Glutamatergic neuron (in vitro differentiated cells): ENCODE results near the gene MIS18A. TPM values are rescaled to one million over a fixed set of nuclear protein-coding genes. Genes with fewer than 3 reads are reported as not detected.

Experiments
- DNase-seq: peaks from one replicate; pipeline ENCODE4 v3.0.0; 2022
- H3K27ac Mint-ChIP-seq: one replicate; pipeline ENCODE4 v1.8.0; 2020; ENCODE audit warnings: mild to moderate bottlenecking, mixed read lengths, inconsistent platforms; ENCODE audit not compliant: unreplicated experiment
- H3K27me3 Mint-ChIP-seq: one replicate; pipeline ENCODE4 v1.8.0; 2020; ENCODE audit warnings: mild to moderate bottlenecking, moderate library complexity, mixed read lengths, inconsistent platforms; ENCODE audit not compliant: unreplicated experiment
- H3K36me3 Mint-ChIP-seq: one replicate; pipeline ENCODE4 v1.8.0; 2020; ENCODE audit warnings: mild to moderate bottlenecking, mixed read lengths, inconsistent platforms; ENCODE audit not compliant: unreplicated experiment
- H3K4me1 Mint-ChIP-seq: one replicate; pipeline ENCODE4 v1.8.0; 2020; ENCODE audit warnings: mild to moderate bottlenecking, low read depth, mixed read lengths, inconsistent platforms; ENCODE audit not compliant: unreplicated experiment
- H3K4me3 Mint-ChIP-seq: one replicate; pipeline ENCODE4 v1.8.0; 2020; ENCODE audit warnings: mild to moderate bottlenecking, mixed read lengths, inconsistent platforms; ENCODE audit not compliant: unreplicated experiment
- H3K9me3 Mint-ChIP-seq: one replicate; pipeline ENCODE4 v1.8.0; 2020; ENCODE audit warnings: mild to moderate bottlenecking, moderate library complexity, mixed read lengths, inconsistent platforms; ENCODE audit not compliant: unreplicated experiment
- total RNA-seq: library from RNA; stranded (reverse); fragmentation: NEBNext Ultra II Directional; extraction: Animal tissue kit (Norgen Biotek cat#: 25700); gene quantifications from one replicate; pipeline ENCODE4 v1.2.1, GENCODE V29; 2021; ENCODE audit not compliant: unreplicated experiment
- TF ChIP-seq, protein P1 (sequence below): fragments of 200-600 bp; sonication (generic); IDR thresholded peaks from one replicate; pipeline ENCODE4 v1.5.0; 2021; ENCODE audit not compliant: partially characterized antibody, unreplicated experiment

Gene MIS18A
- total RNA-seq, 1 donor from 2014 or later: 12.6 TPM

DNA sequence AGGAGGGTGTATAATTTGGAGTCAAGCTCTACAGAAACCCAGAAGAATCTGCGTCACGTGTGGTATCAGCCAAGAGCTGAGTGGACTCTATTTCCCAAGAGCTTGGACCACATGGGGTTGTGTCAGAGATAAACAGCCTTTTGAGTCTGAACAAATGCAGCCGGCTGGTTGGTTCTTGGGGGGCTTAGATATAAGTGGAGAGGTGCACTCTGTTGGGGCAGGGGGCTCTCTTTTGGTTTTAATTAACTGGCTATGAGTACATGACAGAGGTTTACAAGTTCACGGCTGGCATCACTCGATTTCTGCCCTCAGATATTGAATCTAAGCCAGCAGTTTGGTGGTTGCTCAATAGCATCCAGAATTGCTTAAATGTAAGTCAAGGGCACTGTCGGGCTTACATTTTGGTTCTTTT is 19.3 kb upstream of the MIS18A start:
- no peak for DNase-seq
- Mint-ChIP-seq H3K36me3 (no peaks in the 10 kb centered on the region), H3K27ac (no peak overlapping the region), H3K9me3 (peaks cover 3% of the 10 kb centered on the region), H3K4me3 (no peak overlapping the region), H3K27me3 (peaks cover 4% of the 10 kb centered on the region), H3K4me1 (peaks cover 14% of the 10 kb centered on the region)
- TF ChIP-seq, protein P1, sequence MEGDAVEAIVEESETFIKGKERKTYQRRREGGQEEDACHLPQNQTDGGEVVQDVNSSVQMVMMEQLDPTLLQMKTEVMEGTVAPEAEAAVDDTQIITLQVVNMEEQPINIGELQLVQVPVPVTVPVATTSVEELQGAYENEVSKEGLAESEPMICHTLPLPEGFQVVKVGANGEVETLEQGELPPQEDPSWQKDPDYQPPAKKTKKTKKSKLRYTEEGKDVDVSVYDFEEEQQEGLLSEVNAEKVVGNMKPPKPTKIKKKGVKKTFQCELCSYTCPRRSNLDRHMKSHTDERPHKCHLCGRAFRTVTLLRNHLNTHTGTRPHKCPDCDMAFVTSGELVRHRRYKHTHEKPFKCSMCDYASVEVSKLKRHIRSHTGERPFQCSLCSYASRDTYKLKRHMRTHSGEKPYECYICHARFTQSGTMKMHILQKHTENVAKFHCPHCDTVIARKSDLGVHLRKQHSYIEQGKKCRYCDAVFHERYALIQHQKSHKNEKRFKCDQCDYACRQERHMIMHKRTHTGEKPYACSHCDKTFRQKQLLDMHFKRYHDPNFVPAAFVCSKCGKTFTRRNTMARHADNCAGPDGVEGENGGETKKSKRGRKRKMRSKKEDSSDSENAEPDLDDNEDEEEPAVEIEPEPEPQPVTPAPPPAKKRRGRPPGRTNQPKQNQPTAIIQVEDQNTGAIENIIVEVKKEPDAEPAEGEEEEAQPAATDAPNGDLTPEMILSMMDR: no peak

DNA sequence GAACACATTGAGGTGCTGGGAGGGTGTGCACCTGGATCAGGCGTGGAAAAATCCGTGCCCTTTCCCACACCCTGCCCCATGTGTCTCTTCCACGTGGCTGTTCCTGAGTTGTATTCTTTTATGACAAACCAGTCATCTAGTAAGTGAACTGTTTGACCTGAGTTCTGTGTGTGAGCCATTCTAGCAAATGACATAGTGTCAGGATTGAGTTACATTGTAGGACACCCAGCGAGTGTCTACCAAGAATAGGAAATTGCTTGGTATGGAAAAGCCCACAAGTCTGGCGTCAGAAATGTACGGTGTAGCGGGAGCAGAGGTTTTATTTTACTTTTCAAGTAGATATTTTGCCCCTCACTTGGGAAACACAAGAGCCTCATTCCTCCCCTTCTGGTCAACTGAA is 18.6 kb upstream of the MIS18A start:
- peaks cover 4% of the 10 kb centered on the region for H3K27me3 Mint-ChIP-seq
- no peak for DNase-seq
- H3K4me3 Mint-ChIP-seq: no peak overlapping the region
- H3K36me3 Mint-ChIP-seq: no peaks in the 10 kb centered on the region
- peaks cover 3% of the 10 kb centered on the region for H3K9me3 Mint-ChIP-seq
- peaks cover 18% of the 10 kb centered on the region for H3K4me1 Mint-ChIP-seq
- H3K27ac Mint-ChIP-seq: no peak overlapping the region
- TF ChIP-seq, protein P1: no peak

DNA sequence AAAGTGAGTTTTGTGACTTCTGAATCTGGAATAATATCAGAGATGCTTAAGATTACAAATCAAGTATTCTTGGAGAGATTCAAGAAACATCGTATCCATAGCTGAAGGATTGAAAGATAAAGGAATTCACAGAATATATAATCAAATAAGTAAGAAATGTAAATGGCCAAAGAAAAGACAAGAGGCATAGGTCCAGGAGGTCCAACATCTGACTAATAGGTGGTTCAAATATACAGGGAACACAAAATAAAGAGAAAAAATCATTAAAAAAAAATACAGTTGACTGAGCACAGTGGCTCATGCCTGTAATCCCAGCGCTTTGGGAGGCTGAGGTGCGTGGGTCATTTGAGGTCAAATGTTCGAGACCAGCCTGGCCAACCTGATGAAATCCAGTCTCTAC is 6.6 kb upstream of the MIS18A start:
- Mint-ChIP-seq H3K9me3 (no peaks in the 10 kb centered on the region), H3K27me3 (no peaks in the 10 kb centered on the region), H3K36me3 (peaks cover 4% of the 10 kb centered on the region), H3K4me1 (no peaks in the 10 kb centered on the region), H3K4me3 (no peak overlapping the region), H3K27ac (no peak overlapping the region)
- no peak for DNase-seq
- TF ChIP-seq, protein P1: no peak

DNA sequence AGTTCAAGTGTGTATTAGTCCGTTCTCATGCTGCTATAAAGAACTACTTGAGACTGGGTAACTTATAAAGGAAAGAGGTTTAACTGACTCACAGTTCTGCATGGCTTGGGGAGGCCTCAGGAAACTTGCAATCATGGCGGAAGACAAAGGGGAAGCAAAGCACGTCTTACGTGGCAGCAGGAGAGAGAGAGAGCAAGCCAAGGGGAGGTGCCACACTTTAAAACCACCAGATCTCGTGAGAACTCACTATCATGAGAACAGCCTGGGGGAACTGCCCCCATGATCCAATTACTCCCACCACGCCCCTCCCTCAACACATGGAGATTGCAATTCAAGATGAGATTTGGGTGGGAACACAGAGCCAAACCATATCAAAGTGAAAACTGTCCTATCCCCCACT is 4.1 kb upstream of the MIS18A start:
- peaks cover 8% of the 10 kb centered on the region for H3K9me3 Mint-ChIP-seq
- peaks cover 3% of the 10 kb centered on the region for H3K27me3 Mint-ChIP-seq
- TF ChIP-seq, protein P1: no peak

DNA sequence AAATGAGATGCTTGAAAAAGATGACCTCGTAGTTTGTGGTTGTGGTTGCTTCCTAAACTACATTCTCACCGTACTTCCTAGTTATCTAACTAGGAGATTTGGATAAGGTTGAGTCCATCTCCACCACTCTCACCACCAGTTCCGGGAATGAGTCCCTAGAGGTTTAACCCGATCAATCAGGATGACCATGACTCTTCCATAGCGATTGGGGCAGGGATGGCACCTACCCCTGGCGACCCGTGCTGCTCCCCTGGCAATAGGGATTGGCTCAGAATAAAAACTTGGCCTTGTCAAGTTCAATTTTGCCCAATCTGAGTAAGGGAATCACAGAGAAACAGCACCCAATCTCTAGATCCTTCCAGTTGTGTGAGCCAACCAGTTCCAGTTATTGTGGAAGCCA is 2.7 kb upstream of the MIS18A start:
- Mint-ChIP-seq H3K27me3 (peaks cover 3% of the 10 kb centered on the region), H3K4me1 (peaks cover 3% of the 10 kb centered on the region), H3K36me3 (peaks cover 4% of the 10 kb centered on the region), H3K27ac (no peak overlapping the region), H3K4me3 (no peak overlapping the region), H3K9me3 (peaks cover 8% of the 10 kb centered on the region)
- TF ChIP-seq, protein P1: no peak
- DNase-seq: no peak

More for the DNA sequence above, 4.1 kb upstream of the MIS18A start:
- H3K27ac Mint-ChIP-seq: no peak overlapping the region
- peaks cover 4% of the 10 kb centered on the region for H3K36me3 Mint-ChIP-seq
- H3K4me3 Mint-ChIP-seq: no peak overlapping the region
- no peak for DNase-seq
- H3K4me1 Mint-ChIP-seq: peaks cover 2% of the 10 kb centered on the region
